ENCODE results near the gene CTNNAL1.

GRCh38 chr9:109010746-109011145, 2.6 kb downstream of the CTNNAL1 start:
- TF ChIP-seq RAD21 (conservative IDR thresholded peaks at IDR 0.05), result no peak
- no peak for TF ChIP-seq CTCF (IDR thresholded peaks at IDR 0.05; ENCODE audit: poor library complexity, severe bottlenecking)
